ENCODE data around the gene NDUFAF7. TPM values are rescaled to one million over a fixed set of nuclear protein-coding genes. Genes with fewer than 3 reads are reported as not detected.

The NDUFAF7 gene
- total and polyA plus RNA-seq, 10 donors = 11.4 to 27.2 (median 20.2) TPM

GRCh38 chr2:37297632-37298031, 66.2 kb downstream of the NDUFAF7 start:
- no peak overlapping the region for H3K27ac ChIP-seq
- H3K4me1 ChIP-seq = peaks cover 0 to 30% (median 4%) of the 10 kb centered on the region in 6 donors
- peaks cover 0 to 7% (median 2%) of the 10 kb centered on the region in 6 donors for H3K36me3 ChIP-seq
- intact Hi-C loops (cut with DNase I; ENCODE audit: low total_unique reads) = no loop called here
- no peak for DNase-seq
- H3K27me3 ChIP-seq (replicated peaks in 1 of 7) = no peaks in the 10 kb centered on the region
- TF ChIP-seq, protein P1, sequence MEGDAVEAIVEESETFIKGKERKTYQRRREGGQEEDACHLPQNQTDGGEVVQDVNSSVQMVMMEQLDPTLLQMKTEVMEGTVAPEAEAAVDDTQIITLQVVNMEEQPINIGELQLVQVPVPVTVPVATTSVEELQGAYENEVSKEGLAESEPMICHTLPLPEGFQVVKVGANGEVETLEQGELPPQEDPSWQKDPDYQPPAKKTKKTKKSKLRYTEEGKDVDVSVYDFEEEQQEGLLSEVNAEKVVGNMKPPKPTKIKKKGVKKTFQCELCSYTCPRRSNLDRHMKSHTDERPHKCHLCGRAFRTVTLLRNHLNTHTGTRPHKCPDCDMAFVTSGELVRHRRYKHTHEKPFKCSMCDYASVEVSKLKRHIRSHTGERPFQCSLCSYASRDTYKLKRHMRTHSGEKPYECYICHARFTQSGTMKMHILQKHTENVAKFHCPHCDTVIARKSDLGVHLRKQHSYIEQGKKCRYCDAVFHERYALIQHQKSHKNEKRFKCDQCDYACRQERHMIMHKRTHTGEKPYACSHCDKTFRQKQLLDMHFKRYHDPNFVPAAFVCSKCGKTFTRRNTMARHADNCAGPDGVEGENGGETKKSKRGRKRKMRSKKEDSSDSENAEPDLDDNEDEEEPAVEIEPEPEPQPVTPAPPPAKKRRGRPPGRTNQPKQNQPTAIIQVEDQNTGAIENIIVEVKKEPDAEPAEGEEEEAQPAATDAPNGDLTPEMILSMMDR (IDR thresholded peaks at IDR 0.05 in 8 of 11, conservative IDR thresholded peaks at IDR 0.05 in 3 of 11) = no peak
- TF ChIP-seq POLR2A (IDR thresholded peaks at IDR 0.05) = no peak
- no peak for TF ChIP-seq POLR2AphosphoS5 (IDR thresholded peaks at IDR 0.05)
- no peak overlapping the region for H3K4me3 ChIP-seq
- H3K9me3 ChIP-seq = no peaks in the 10 kb centered on the region

Other genes starting within 250 kb of the NDUFAF7 start
- gene HEATR5B, start 147.3 kb upstream of the NDUFAF7 start, total RNA-seq = 10 to 100 TPM; 30.0 to 58.2 (median 37.5) TPM
- gene HEATR5B, start 147.3 kb upstream of the NDUFAF7 start, polyA plus RNA-seq = 10 to 100 TPM in 1 of 3 donors, 1 to 10 TPM in 2; 5.5 to 10.2 (median 9.1) TPM
- gene GPATCH11, start 147.1 kb upstream of the NDUFAF7 start, total RNA-seq = 10 to 100 TPM; 10.0 to 17.2 (median 12.2) TPM
- gene GPATCH11, start 147.1 kb upstream of the NDUFAF7 start, polyA plus RNA-seq = 10 to 100 TPM in 1 of 3 donors, 1 to 10 TPM in 2; 4.9 to 13.0 (median 8.8) TPM
- gene EIF2AK2, start 74.7 kb upstream of the NDUFAF7 start, total RNA-seq = 10 to 100 TPM; 30.6 to 48.2 (median 38.2) TPM
- 1 to 10 TPM; 4.0 to 8.0 (median 4.5) TPM for gene EIF2AK2, start 74.7 kb upstream of the NDUFAF7 start, polyA plus RNA-seq
- gene SULT6B1, start 43.0 kb upstream of the NDUFAF7 start, total RNA-seq = not detected
- not detected for gene SULT6B1, start 43.0 kb upstream of the NDUFAF7 start, polyA plus RNA-seq
- gene CEBPZOS, start 35.2 kb upstream of the NDUFAF7 start, total RNA-seq = 10 to 100 TPM; 18.6 to 35.4 (median 28.5) TPM
- gene CEBPZOS, start 35.2 kb upstream of the NDUFAF7 start, polyA plus RNA-seq = 10 to 100 TPM; 25.4 to 39.8 (median 27.0) TPM
- 10 to 100 TPM; 34.8 to 54.0 (median 43.9) TPM for gene CEBPZ, start 62 bp upstream of the NDUFAF7 start, total RNA-seq
- 10 to 100 TPM; 50.4 to 54.8 (median 54.2) TPM for gene CEBPZ, start 62 bp upstream of the NDUFAF7 start, polyA plus RNA-seq
- 10 to 100 TPM; 50.9 to 78.4 (median 76.2) TPM for gene PRKD3, start 93.2 kb downstream of the NDUFAF7 start, total RNA-seq
- 10 to 100 TPM; 12.2 to 21.0 (median 13.3) TPM for gene PRKD3, start 93.2 kb downstream of the NDUFAF7 start, polyA plus RNA-seq
- gene QPCT, start 113.0 kb downstream of the NDUFAF7 start, total RNA-seq = 10 to 100 TPM; 11.5 to 46.0 (median 24.4) TPM
- 1 to 10 TPM; 4.2 to 9.4 (median 4.4) TPM for gene QPCT, start 113.0 kb downstream of the NDUFAF7 start, polyA plus RNA-seq

Measured in spleen (tissue), 11 donors.